GM21529 (cell line): Measurements from ENCODE around the gene PRKCA.

Source experiments
- ATAC-seq: cut with Tn5 transposase; IDR thresholded peaks from one replicate; pipeline ENCODE4 v1.9.1; 2021; ENCODE audit not compliant: unreplicated experiment

Gene PRKCA

DNA sequence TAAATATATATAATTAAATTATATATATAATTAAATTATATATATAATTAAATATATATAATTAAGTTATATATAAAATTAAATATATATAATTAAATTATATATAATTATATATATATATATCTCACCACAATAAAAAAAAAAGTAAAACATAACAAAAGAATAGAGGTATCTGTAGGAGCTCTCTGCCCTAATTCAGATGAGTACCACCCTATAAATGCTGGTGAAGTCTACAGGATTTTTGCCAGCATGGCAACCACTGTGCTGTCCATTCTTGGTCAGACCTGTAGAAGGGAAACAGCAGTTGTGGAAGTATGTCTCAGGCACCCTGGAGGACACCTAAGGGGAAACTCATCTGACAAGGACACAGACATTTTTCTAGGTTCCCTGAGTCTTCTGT, 259.7 kb downstream of the PRKCA start:
- no peak for ATAC-seq

GRCh38 chr17:66564992-66565465, 262.6 kb downstream of the PRKCA start:
- no peak for ATAC-seq

DNA sequence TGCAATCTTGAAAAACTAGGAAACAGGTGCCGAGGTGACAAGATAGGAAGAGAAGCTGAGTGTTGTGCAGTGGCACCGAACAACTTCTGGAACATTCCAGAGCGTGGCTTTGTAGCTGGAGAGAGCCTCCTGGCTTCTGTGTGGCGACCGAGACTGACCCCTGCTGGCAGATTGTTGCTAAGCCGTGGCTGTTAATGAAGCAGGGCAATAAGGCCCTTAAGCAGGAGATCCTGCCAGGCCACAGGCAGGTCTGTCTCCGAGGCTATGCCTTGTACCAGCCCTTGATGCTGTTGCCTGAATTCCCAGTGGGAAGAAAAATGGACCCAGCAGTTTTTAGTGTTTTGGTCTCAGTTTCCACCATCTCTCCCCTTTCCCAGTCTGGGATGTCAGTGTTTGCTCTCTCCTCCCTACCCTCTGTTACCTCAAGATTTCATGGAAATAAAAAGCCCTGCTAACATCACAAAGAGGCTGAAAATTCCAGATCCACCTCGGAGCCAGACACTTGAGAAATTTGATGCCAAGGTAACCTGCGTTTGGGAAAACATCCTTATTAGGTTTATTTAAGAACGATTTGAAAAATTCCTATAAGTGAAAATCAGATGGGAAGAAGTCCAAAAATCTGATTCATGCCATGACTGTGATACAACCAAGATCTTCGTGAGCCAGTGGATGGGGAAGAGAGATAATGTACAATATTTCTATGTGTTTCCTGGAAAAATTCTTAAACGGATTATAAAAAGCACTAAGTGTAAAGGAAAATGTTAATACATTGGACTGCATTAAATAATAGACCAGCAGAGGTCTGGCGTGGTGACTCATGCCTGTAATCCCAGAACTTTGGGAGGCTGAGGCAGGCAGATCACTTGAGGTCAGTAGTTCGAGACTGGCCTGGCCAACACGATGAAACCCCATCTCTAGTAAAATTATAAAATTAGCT, 265.1 kb downstream of the PRKCA start:
- peak; percentile 74 for ATAC-seq

- ATAC-seq, result no peak
These were observed 267.2 kb downstream of the PRKCA start for GRCh38 chr17:66569572-66569971.

DNA sequence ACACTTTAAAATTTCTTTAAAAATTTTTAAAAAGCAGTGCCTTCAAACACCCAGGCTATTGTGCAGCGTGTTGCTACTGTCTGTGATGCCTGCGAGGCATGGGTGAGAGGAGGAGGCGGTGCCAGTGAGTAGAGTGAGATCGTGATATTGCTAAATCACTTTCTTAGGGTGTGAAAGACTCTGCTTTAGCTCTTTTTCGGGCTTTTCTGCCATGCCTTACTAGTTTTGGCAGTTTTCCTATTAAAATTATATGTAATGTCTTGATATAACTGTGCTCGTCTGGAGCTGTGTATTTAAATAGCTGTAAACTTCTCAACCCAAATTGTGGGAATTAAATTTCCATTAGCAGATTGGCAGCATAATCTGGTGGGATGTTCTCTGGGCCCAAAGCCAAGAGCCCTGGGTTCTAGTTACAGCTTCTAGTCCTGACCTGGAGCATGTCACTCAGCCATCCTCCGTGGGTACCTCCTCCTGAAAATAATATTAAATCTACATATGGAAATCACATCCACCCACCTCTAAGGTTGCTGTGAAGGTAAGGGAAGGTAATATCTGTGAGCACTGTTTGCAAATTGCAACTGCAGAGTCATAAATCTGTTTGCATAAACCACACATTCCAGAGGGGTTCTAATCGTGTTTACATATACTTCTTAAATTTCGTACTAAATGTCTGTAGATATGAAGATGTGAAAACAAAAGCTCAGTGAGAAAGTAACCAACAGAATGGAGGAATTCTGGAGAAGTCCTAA, 268.2 kb downstream of the PRKCA start:
- no peak for ATAC-seq

DNA sequence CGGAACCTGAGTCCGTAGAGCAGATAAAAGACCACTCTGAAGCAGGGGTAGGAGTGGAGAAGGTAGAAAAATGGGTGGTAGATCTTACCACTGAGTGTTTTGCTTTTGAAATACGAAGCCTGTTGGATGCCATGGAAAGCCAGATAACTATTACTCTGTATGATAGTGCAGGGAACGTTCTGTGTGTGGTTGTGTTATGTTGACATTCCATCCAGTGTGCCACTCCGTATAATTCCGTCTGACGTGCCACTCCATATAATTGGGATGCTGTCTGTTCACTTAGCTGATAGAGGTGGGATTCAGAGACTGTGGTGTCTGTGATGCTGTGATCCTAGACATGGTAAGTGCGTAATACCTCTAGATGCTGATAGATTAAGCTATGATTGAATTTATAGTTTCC, 269.3 kb downstream of the PRKCA start:
- no peak for ATAC-seq

DNA sequence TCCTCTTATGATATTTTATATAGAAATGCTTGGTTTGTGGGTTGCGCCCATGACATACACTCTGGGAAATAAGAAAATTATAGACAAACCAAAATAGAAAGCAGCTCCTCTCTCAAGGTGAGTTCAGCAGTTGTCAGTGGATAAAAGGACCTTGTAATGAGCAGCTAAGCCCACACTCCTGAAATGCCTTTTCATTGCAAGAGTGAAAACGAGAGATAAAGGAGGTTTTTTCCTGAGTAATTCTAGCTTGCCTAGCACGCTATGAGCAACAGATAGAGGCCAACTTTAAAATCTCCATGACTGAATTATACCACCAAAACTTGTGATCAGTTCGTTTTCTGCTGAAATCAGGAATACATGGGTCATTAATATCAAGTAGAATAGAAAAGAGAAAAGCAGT, 270.7 kb downstream of the PRKCA start:
- ATAC-seq, result no peak

GRCh38 chr17:66574123-66574522, 271.7 kb downstream of the PRKCA start:
- no peak for ATAC-seq

- no peak for ATAC-seq
These were observed 274.1 kb downstream of the PRKCA start for GRCh38 chr17:66576473-66576872.

- ATAC-seq, result no peak
These were observed 274.6 kb downstream of the PRKCA start for GRCh38 chr17:66577041-66577440.

DNA sequence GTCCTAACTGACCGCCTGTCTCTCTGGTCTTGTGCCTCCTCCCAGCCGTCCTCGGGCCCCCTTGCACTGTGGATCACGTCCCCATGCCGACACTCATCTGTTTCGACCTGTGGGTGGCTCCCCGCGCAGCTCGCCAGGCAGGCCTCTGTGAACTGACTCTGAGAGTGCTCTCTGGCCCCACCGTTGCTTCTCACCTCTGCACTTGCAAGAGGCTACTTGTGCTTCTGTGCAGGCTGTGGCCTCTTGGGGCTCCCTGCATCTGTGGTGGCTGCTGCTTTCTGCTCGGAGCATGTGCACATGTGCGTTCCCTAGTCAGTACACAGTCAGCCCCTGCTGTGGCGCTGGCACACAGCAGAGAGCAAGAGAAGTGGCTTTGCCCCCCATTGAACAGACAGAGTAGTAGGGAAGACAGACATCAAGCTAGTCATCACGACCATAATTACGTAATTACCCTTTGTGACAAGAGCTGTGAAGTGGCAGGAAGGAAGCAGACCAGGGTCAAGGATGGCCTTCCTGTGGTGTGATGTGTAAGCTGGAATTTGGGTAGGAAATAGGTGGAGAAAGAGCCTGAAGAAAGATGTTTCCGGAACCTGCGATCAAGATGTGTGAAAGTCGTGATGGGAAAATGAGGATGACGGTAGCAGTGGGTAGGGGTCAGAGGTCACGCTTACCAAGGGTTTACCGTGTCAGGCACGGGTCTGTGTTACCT, 276.5 kb downstream of the PRKCA start:
- ATAC-seq, result no peak

- ATAC-seq, result no peak
These were observed 277.1 kb downstream of the PRKCA start for GRCh38 chr17:66579556-66579955.

DNA sequence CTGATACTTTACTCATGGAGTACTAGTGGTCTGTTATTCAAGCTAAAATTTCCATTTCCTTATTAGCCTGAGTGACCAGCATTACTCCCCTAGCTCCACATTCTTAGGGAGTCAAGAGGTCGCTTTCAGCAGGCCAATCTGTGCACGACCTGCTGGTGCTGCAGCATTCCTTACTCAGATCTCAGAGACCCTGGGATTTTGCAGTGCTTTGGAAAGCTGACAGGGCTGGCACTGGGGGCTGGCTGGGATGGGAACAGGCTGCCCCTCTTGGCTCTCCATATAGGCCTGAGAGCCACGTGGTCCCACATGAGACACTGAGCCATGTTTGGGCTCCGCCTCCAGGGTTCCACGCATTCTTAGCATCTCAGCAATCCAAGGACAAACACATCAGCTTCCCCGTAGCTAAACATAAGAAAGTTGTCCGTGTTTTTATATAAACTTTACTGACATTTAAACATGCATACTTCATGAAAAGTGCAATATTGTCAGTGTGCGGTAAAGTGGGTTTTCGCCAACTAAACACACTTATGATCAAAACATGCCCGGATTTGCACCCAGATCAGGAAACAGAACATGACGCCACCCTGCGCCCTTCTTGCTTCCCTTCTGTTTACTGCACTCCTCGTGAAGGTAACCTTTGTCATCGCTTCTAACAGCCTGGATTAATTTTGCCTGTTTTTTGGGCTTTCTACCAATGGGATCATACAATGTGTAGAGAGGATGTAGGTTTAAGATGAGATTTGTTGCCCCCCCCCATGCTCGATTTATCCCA, 278.0 kb downstream of the PRKCA start:
- no peak for ATAC-seq

- ATAC-seq, result no peak
These were observed 278.6 kb downstream of the PRKCA start for GRCh38 chr17:66580956-66581391.

GRCh38 chr17:66582373-66583111, 280.1 kb downstream of the PRKCA start:
- ATAC-seq, result no peak

DNA sequence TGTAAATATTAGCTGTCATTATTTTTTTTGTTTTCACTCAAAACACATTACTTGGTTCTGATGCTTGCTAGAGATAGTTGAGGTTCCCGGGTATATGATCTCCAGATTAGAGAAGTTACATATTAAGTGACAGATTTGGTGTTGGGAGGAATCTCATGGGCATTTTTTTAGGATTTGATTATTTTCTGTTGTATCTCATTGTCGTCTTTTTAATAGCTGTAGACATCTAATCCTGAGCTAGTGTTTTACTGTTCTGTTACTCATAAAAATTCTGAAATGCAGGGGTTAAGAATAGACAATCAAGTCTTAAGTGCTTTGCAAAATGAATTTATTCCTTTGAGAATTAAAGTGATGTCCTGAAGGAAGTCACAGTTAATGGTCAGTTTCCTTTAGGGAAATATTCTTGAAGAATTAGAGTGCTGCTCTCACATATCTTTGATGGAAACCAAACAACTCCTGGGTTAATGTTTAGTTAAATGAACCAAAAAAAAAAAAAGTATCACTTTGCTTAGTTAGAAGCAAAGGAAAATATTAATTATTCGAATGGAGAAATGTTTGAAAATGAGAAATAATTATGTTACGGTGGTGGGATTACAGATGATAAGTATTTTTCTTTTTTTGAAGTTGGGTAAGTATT, 280.8 kb downstream of the PRKCA start:
- ATAC-seq, result no peak

DNA sequence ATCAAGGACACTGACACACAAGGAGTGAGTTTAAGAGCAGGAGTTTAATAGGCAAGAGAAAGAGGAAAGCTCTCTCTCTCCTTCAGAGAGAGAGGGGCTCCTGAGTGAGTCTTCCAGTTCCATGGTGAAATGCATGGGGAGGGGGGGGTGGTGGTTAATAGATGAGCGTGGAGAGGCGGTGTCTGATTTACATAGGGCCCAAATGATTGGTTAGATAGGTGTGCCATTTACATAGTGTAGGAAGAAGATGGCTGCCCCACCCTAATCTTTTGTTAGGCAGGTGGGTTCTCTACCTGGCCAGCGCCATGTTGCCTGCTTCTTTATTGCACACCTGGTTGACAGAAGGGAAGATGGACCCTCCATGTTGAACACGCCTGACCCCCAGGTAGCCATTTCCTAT, 282.5 kb downstream of the PRKCA start:
- ATAC-seq, result no peak

DNA sequence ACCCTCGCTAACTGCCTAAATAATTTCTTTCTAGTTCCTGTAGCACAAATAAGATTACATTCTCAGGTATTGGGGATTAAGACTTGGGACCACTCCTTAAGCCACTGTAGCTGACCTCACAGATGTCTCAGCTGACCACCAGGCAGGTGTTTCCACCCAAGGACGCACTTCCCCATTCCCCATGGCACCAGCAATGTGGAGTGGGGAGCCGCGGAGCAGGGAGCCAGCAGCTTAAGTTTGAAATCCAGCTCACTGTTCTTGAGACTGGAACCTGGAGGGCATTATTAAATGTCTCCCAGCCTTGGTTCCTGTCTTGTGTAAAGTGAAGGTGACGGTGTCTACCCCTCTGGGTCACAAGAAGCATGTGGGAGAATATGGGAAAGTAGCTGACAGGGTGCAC, 283.1 kb downstream of the PRKCA start:
- no peak for ATAC-seq

DNA sequence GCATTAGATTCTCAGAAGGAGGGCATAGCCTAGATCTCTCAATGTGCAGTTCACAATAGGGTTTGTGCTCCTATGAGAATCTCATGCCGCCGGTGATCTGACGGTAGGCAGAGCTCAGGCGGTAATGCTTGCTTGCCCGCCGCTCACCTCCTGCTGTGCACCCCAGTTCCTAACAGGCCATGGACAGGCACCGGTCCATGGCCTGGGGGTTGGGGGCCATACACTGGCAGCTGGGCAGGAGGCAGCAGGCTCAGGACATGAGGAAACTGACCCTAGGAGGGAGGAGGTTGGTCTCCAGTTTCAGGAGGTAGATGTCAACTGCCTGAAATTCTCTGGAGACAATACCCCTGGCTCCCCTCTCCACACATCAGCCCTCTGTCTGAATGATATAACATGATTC, 287.5 kb downstream of the PRKCA start:
- no peak for ATAC-seq
